GM23338 (cell line): ENCODE data around the gene LOC101059915.

Experiments used
- ATAC-seq: fragments of 200-7000 bp; cut with Tn5 transposase; 3 replicates; pipeline ENCODE4 v1.9.1; 2020
- DNase-seq: peaks from one replicate; pipeline ENCODE4 v3.0.0-alpha.2; 2015; ENCODE audit warnings: low spot score
- H2AFZ ChIP-seq: fragments of 200-600 bp; sonication (generic); 2 replicates; pipeline ENCODE4 v1.8.0; 2016; ENCODE audit warnings: antibody characterized with exemption, mild to moderate bottlenecking, moderate library complexity
- H3F3A ChIP-seq: fragments of 200-600 bp; sonication (generic); replicated peaks from 2 replicates; pipeline ENCODE4 v1.8.0; 2017; ENCODE audit warnings: antibody characterized with exemption, mixed run types, low read depth
- H3K27ac ChIP-seq: fragments of 200-600 bp; sonication (generic); 2 replicates; pipeline ENCODE4 v1.6.1; 2016; ENCODE audit warnings: low read depth
- H3K27me3 ChIP-seq: fragments of 200-600 bp; sonication (generic); 2 replicates; pipeline ENCODE4 v1.8.0; 2016; ENCODE audit warnings: mild to moderate bottlenecking, mixed run types, moderate library complexity; ENCODE audit not compliant: insufficient read depth
- H3K36me3 ChIP-seq: fragments of 200-600 bp; sonication (generic); 2 replicates; pipeline ENCODE4 v1.8.0; 2016; ENCODE audit warnings: mild to moderate bottlenecking; ENCODE audit not compliant: insufficient read depth
- H3K4me1 ChIP-seq: fragments of 200-600 bp; sonication (generic); 2 replicates; pipeline ENCODE4 v1.8.0; 2016; ENCODE audit warnings: mild to moderate bottlenecking, moderate library complexity; ENCODE audit not compliant: insufficient read depth
- H3K4me2 ChIP-seq: fragments of 200-600 bp; sonication (generic); 2 replicates; pipeline ENCODE4 v1.7.1; 2017; ENCODE audit warnings: mixed run types
- H3K4me3 ChIP-seq: fragments of 200-600 bp; sonication (generic); 2 replicates; pipeline ENCODE4 v1.6.1; 2016; ENCODE audit warnings: mixed run types
- H3K79me2 ChIP-seq: fragments of 200-600 bp; sonication (generic); replicated peaks from 2 replicates; pipeline ENCODE4 v1.8.0; 2017; ENCODE audit warnings: mild to moderate bottlenecking; ENCODE audit not compliant: insufficient read depth
- H3K9me2 ChIP-seq: fragments of 200-600 bp; sonication (generic); 2 replicates; pipeline ENCODE4 v1.8.0; 2017; ENCODE audit not compliant: insufficient read depth
- H4K20me1 ChIP-seq: fragments of 200-600 bp; sonication (generic); replicated peaks from 2 replicates; pipeline ENCODE4 v1.8.0; 2017; ENCODE audit warnings: mild to moderate bottlenecking; ENCODE audit not compliant: insufficient read depth
- H3K27ac Mint-ChIP-seq: 2 replicates; pipeline ENCODE4 v1.8.0; 2020; ENCODE audit warnings: inconsistent platforms, mild to moderate bottlenecking, moderate library complexity, mixed read lengths
- H3K27me3 Mint-ChIP-seq: 3 replicates; pipeline ENCODE4 v1.8.0; 2022; ENCODE audit warnings: low read depth, mild to moderate bottlenecking, moderate library complexity, mixed read lengths, inconsistent platforms; ENCODE audit not compliant: insufficient read depth, poor library complexity
- H3K36me3 Mint-ChIP-seq: 3 replicates; pipeline ENCODE4 v1.8.0; 2021; ENCODE audit warnings: low read depth, mild to moderate bottlenecking, inconsistent platforms, moderate library complexity, mixed read lengths
- H3K4me1 Mint-ChIP-seq: 3 replicates; pipeline ENCODE4 v1.8.0; 2020; ENCODE audit warnings: mild to moderate bottlenecking, inconsistent platforms, mixed read lengths
- H3K4me3 Mint-ChIP-seq: 3 replicates; pipeline ENCODE4 v1.8.0; 2021; ENCODE audit warnings: moderate library complexity, mild to moderate bottlenecking, inconsistent platforms, mixed read lengths
- H3K9me3 Mint-ChIP-seq: 3 replicates; pipeline ENCODE4 v1.8.0; 2020; ENCODE audit warnings: moderate library complexity, mild to moderate bottlenecking, inconsistent platforms, mixed read lengths
- CREB1 ChIP-seq: fragments of 250-450 bp; sonication (Bioruptor Pico); IDR thresholded peaks from 2 replicates; pipeline ENCODE4 v1.5.0; 2020; ENCODE audit warnings: low read depth, mild to moderate bottlenecking, moderate library complexity
- EZH2 ChIP-seq: fragments of 200-600 bp; sonication (generic); IDR thresholded peaks from one replicate; pipeline ENCODE4 v1.8.0; 2017; ENCODE audit warnings: antibody characterized with exemption, mild to moderate bottlenecking, low read depth; ENCODE audit not compliant: unreplicated experiment
- EZH2phosphoT487 ChIP-seq: fragments of 200-600 bp; sonication (generic); IDR thresholded peaks from one replicate; pipeline ENCODE4 v1.8.1; 2018; ENCODE audit warnings: antibody characterized with exemption; ENCODE audit not compliant: unreplicated experiment
- JUNB ChIP-seq: IDR thresholded peaks from one replicate; pipeline ENCODE4 v1.6.1; 2016; ENCODE audit warnings: antibody characterized with exemption; ENCODE audit not compliant: unreplicated experiment
- NANOG ChIP-seq: IDR thresholded peaks from 2 replicates; pipeline ENCODE4 v1.6.1; 2016; ENCODE audit warnings: antibody characterized with exemption, borderline replicate concordance
- TF ChIP-seq, protein P1 (sequence below): fragments of 250-450 bp; sonication (Bioruptor Pico); IDR thresholded peaks from 2 replicates; pipeline ENCODE4 v1.5.0; 2020; ENCODE audit warnings: mild to moderate bottlenecking, moderate library complexity
- TF ChIP-seq, protein P2 (sequence below): IDR thresholded peaks from 2 replicates; pipeline ENCODE4 v1.6.1; 2016; ENCODE audit warnings: antibody characterized with exemption
- TF ChIP-seq, protein P3 (sequence below), 2 experiments: fragments of 200-600 bp in 1 of 2; sonication (generic) in 1 of 2; conservative IDR thresholded peaks; 2 replicates each; pipeline versions ENCODE4 v1.5.1 to v1.6.1; 2016 to 2017; ENCODE audit warnings: antibody characterized with exemption in 2 of 2, low read depth in 2 of 2, mild to moderate bottlenecking in 2 of 2, moderate library complexity in 1 of 2
- TF ChIP-seq, protein P4 (sequence below): IDR thresholded peaks from one replicate; pipeline ENCODE4 v1.6.1; 2018; ENCODE audit warnings: antibody characterized with exemption; ENCODE audit not compliant: unreplicated experiment

Gene LOC101059915

DNA sequence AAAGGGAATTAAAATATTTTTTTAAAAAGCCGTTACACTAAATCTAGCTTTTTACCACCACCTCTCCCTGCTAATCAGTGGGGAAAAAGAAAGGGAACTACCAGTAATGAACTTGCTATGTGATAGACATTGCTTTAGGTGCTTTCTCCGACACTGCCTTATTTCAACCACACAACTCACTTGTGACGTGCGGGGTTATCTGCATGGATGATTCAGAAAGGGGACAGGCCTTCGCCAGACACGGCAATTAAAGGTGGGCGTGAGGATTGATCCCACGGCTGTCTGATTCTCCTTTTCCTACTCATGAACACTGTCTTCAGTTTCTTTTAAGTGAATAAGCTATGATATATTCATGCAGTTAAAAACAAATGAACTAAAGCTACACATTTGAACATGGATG is 48.2 kb upstream of the LOC101059915 start:
- Histone ChIP-seq H4K20me1 (no peaks in the 10 kb centered on the region), H3K9me2 (no peaks in the 10 kb centered on the region), H3K27me3 (no peaks in the 10 kb centered on the region), H2AFZ (no peak overlapping the region), H3K4me3 (no peak overlapping the region), H3K27ac (no peak overlapping the region), H3K79me2 (no peaks in the 10 kb centered on the region), H3K36me3 (no peaks in the 10 kb centered on the region), H3K4me1 (no peaks in the 10 kb centered on the region), H3K4me2 (no peak overlapping the region), H3F3A (no peaks in the 10 kb centered on the region)
- peaks cover 2% of the 10 kb centered on the region for H3K27me3 Mint-ChIP-seq
- no peak for DNase-seq
- no peak for ATAC-seq
- peaks cover 3% of the 10 kb centered on the region; the same call in 1 of the 3 replicates for H3K4me1 Mint-ChIP-seq
- no peaks in the 10 kb centered on the region; the same call in 2 of the 3 replicates for H3K9me3 Mint-ChIP-seq
- no peaks in the 10 kb centered on the region; the same call in 1 of the 3 replicates for H3K36me3 Mint-ChIP-seq
- TF ChIP-seq EZH2phosphoT487 (no peak), NANOG (no peak), JUNB (no peak), EZH2 (no peak), CREB1 (CRISPR knock-in tag) (no peak)
- TF ChIP-seq, protein P1, sequence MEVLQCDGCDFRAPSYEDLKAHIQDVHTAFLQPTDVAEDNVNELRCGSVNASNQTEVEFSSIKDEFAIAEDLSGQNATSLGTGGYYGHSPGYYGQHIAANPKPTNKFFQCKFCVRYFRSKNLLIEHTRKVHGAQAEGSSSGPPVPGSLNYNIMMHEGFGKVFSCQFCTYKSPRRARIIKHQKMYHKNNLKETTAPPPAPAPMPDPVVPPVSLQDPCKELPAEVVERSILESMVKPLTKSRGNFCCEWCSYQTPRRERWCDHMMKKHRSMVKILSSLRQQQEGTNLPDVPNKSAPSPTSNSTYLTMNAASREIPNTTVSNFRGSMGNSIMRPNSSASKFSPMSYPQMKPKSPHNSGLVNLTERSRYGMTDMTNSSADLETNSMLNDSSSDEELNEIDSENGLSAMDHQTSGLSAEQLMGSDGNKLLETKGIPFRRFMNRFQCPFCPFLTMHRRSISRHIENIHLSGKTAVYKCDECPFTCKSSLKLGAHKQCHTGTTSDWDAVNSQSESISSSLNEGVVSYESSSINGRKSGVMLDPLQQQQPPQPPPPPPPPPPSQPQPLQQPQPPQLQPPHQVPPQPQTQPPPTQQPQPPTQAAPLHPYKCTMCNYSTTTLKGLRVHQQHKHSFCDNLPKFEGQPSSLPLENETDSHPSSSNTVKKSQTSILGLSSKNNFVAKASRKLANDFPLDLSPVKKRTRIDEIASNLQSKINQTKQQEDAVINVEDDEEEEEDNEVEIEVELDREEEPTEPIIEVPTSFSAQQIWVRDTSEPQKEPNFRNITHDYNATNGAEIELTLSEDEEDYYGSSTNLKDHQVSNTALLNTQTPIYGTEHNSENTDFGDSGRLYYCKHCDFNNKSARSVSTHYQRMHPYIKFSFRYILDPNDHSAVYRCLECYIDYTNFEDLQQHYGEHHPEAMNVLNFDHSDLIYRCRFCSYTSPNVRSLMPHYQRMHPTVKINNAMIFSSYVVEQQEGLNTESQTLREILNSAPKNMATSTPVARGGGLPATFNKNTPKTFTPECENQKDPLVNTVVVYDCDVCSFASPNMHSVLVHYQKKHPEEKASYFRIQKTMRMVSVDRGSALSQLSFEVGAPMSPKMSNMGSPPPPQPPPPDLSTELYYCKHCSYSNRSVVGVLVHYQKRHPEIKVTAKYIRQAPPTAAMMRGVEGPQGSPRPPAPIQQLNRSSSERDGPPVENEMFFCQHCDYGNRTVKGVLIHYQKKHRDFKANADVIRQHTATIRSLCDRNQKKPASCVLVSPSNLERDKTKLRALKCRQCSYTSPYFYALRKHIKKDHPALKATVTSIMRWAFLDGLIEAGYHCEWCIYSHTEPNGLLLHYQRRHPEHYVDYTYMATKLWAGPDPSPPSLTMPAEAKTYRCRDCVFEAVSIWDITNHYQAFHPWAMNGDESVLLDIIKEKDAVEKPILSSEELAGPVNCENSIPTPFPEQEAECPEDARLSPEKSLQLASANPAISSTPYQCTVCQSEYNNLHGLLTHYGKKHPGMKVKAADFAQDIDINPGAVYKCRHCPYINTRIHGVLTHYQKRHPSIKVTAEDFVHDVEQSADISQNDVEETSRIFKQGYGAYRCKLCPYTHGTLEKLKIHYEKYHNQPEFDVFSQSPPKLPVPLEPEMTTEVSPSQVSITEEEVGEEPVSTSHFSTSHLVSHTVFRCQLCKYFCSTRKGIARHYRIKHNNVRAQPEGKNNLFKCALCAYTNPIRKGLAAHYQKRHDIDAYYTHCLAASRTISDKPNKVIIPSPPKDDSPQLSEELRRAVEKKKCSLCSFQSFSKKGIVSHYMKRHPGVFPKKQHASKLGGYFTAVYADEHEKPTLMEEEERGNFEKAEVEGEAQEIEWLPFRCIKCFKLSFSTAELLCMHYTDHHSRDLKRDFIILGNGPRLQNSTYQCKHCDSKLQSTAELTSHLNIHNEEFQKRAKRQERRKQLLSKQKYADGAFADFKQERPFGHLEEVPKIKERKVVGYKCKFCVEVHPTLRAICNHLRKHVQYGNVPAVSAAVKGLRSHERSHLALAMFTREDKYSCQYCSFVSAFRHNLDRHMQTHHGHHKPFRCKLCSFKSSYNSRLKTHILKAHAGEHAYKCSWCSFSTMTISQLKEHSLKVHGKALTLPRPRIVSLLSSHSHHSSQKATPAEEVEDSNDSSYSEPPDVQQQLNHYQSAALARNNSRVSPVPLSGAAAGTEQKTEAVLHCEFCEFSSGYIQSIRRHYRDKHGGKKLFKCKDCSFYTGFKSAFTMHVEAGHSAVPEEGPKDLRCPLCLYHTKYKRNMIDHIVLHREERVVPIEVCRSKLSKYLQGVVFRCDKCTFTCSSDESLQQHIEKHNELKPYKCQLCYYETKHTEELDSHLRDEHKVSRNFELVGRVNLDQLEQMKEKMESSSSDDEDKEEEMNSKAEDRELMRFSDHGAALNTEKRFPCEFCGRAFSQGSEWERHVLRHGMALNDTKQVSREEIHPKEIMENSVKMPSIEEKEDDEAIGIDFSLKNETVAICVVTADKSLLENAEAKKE (CRISPR knock-in tag) = no peak
- TF ChIP-seq, protein P2, sequence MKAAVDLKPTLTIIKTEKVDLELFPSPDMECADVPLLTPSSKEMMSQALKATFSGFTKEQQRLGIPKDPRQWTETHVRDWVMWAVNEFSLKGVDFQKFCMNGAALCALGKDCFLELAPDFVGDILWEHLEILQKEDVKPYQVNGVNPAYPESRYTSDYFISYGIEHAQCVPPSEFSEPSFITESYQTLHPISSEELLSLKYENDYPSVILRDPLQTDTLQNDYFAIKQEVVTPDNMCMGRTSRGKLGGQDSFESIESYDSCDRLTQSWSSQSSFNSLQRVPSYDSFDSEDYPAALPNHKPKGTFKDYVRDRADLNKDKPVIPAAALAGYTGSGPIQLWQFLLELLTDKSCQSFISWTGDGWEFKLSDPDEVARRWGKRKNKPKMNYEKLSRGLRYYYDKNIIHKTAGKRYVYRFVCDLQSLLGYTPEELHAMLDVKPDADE = no peak
- TF ChIP-seq, protein P3, sequence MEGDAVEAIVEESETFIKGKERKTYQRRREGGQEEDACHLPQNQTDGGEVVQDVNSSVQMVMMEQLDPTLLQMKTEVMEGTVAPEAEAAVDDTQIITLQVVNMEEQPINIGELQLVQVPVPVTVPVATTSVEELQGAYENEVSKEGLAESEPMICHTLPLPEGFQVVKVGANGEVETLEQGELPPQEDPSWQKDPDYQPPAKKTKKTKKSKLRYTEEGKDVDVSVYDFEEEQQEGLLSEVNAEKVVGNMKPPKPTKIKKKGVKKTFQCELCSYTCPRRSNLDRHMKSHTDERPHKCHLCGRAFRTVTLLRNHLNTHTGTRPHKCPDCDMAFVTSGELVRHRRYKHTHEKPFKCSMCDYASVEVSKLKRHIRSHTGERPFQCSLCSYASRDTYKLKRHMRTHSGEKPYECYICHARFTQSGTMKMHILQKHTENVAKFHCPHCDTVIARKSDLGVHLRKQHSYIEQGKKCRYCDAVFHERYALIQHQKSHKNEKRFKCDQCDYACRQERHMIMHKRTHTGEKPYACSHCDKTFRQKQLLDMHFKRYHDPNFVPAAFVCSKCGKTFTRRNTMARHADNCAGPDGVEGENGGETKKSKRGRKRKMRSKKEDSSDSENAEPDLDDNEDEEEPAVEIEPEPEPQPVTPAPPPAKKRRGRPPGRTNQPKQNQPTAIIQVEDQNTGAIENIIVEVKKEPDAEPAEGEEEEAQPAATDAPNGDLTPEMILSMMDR (conservative IDR thresholded peaks at IDR 0.05; ENCODE audit: low read depth in 2 of 2) = no peak
- TF ChIP-seq, protein P4, sequence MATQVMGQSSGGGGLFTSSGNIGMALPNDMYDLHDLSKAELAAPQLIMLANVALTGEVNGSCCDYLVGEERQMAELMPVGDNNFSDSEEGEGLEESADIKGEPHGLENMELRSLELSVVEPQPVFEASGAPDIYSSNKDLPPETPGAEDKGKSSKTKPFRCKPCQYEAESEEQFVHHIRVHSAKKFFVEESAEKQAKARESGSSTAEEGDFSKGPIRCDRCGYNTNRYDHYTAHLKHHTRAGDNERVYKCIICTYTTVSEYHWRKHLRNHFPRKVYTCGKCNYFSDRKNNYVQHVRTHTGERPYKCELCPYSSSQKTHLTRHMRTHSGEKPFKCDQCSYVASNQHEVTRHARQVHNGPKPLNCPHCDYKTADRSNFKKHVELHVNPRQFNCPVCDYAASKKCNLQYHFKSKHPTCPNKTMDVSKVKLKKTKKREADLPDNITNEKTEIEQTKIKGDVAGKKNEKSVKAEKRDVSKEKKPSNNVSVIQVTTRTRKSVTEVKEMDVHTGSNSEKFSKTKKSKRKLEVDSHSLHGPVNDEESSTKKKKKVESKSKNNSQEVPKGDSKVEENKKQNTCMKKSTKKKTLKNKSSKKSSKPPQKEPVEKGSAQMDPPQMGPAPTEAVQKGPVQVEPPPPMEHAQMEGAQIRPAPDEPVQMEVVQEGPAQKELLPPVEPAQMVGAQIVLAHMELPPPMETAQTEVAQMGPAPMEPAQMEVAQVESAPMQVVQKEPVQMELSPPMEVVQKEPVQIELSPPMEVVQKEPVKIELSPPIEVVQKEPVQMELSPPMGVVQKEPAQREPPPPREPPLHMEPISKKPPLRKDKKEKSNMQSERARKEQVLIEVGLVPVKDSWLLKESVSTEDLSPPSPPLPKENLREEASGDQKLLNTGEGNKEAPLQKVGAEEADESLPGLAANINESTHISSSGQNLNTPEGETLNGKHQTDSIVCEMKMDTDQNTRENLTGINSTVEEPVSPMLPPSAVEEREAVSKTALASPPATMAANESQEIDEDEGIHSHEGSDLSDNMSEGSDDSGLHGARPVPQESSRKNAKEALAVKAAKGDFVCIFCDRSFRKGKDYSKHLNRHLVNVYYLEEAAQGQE = no peak
- H3K4me3 Mint-ChIP-seq = no peak overlapping the region
- H3K27ac Mint-ChIP-seq = no peak overlapping the region
